HepG2 (cell line): Measurements from ENCODE around the gene TLCD1. TPM values are rescaled to one million over a fixed set of nuclear protein-coding genes. Genes with fewer than 3 reads are reported as not detected.
A peak's percentile ranks its signal among the peaks of the same experiment; 100 is the strongest.

Experiments
- ISL2 ChIP-seq: sonication (generic); formaldehyde crosslinking; IDR thresholded peaks from 2 replicates; pipeline ENCODE4 v1.5.0; 2020; ENCODE audit warnings: missing genetic modification reagents
- KAT8 ChIP-seq: IDR thresholded peaks from 2 replicates; pipeline ENCODE4 v1.6.1; 2016; ENCODE audit warnings: missing genetic modification reagents, missing compliant biosample characterization
- KMT2B ChIP-seq: IDR thresholded peaks from 2 replicates; pipeline ENCODE4 v1.6.1; 2016; ENCODE audit warnings: missing genetic modification reagents, missing compliant biosample characterization
- RFXAP ChIP-seq: sonication (generic); formaldehyde crosslinking; IDR thresholded peaks from 2 replicates; pipeline ENCODE4 v1.4.0; 2020; ENCODE audit warnings: missing genetic modification reagents, borderline replicate concordance
- ZBTB38 ChIP-seq: sonication (generic); formaldehyde crosslinking; IDR thresholded peaks from 2 replicates; pipeline ENCODE4 v1.5.1; 2020; ENCODE audit warnings: mild to moderate bottlenecking, missing genetic modification reagents
- ZNF143 ChIP-seq: sonication (generic); formaldehyde crosslinking; IDR thresholded peaks from 2 replicates; pipeline ENCODE4 v1.4.0; 2020; ENCODE audit warnings: missing genetic modification reagents
- ZNF775 ChIP-seq: sonication (generic); formaldehyde crosslinking; IDR thresholded peaks from 2 replicates; pipeline ENCODE4 v1.4.0; 2020; ENCODE audit warnings: missing genetic modification reagents, mild to moderate bottlenecking, moderate library complexity, borderline replicate concordance
- ZSCAN29 ChIP-seq: sonication (generic); formaldehyde crosslinking; conservative IDR thresholded peaks from 2 replicates; pipeline ENCODE4 v1.4.0; 2020; ENCODE audit warnings: mild to moderate bottlenecking, missing genetic modification reagents
- polyA plus RNA-seq, 8 experiments: library from polyadenylated mRNA; depleted of rRNA in 3 of 8; stranded (reverse) in 7 of 8; unstranded in 1 of 8; fragments of >200 nt; fragmentation: Illumina TruSeq in 4 of 8; extraction: Trizol in 4 of 8; gene quantifications; 2 replicates each; pipeline versions ENCODE4 v1.2.1 to v1.2.3, GENCODE V29; 2011 to 2016; ENCODE audit warnings: low read depth in 4 of 8, missing spikeins in 1 of 8, mixed read lengths in 1 of 8; ENCODE audit not compliant: insufficient read depth in 1 of 8
- total RNA-seq, 5 experiments: library from RNA; depleted of rRNA; stranded (reverse); fragments of >200 nt; fragmentation: Illumina TruSeq; extraction: Trizol; gene quantifications; 2 replicates each; pipeline ENCODE4 v1.2.3, GENCODE V29; 2016; ENCODE audit warnings: low read depth in 1 of 5
- TF ChIP-seq, protein P1 (sequence below): sonication (generic); formaldehyde crosslinking; IDR thresholded peaks from 2 replicates; pipeline ENCODE4 v1.5.1; 2020; ENCODE audit warnings: missing genetic modification reagents, mild to moderate bottlenecking, borderline replicate concordance
- TF ChIP-seq, protein P2 (sequence below): sonication (generic); formaldehyde crosslinking; IDR thresholded peaks from 2 replicates; pipeline ENCODE4 v1.9.0; 2021; ENCODE audit warnings: missing genetic modification reagents, mild to moderate bottlenecking, borderline replicate concordance
- TF ChIP-seq, protein P3 (sequence below): IDR thresholded peaks from 2 replicates; pipeline ENCODE4 v1.6.1; 2016; ENCODE audit warnings: low read depth, borderline replicate concordance
- TF ChIP-seq, protein P4 (sequence below): sonication (generic); formaldehyde crosslinking; IDR thresholded peaks from 2 replicates; pipeline ENCODE4 v1.4.0; 2020; ENCODE audit warnings: low read depth, missing genetic modification reagents
- TF ChIP-seq, protein P5 (sequence below): sonication (generic); formaldehyde crosslinking; IDR thresholded peaks from 2 replicates; pipeline ENCODE4 v1.4.0; 2020; ENCODE audit warnings: missing genetic modification reagents
- TF ChIP-seq, protein P6 (sequence below): sonication (generic); formaldehyde crosslinking; IDR thresholded peaks from 2 replicates; pipeline ENCODE4 v1.4.0; 2020; ENCODE audit warnings: mild to moderate bottlenecking, missing genetic modification reagents
- TF ChIP-seq, protein P7 (sequence below): IDR thresholded peaks from 2 replicates; pipeline ENCODE4 v1.6.1; 2016; ENCODE audit warnings: missing genetic modification reagents, missing compliant biosample characterization

Gene TLCD1
- total and polyA plus RNA-seq, 2 of the 13 experiments (the other 11 are each of a cell fraction or from before 2014, with no cell fraction given), result 14.9 to 19.6 TPM

DNA sequence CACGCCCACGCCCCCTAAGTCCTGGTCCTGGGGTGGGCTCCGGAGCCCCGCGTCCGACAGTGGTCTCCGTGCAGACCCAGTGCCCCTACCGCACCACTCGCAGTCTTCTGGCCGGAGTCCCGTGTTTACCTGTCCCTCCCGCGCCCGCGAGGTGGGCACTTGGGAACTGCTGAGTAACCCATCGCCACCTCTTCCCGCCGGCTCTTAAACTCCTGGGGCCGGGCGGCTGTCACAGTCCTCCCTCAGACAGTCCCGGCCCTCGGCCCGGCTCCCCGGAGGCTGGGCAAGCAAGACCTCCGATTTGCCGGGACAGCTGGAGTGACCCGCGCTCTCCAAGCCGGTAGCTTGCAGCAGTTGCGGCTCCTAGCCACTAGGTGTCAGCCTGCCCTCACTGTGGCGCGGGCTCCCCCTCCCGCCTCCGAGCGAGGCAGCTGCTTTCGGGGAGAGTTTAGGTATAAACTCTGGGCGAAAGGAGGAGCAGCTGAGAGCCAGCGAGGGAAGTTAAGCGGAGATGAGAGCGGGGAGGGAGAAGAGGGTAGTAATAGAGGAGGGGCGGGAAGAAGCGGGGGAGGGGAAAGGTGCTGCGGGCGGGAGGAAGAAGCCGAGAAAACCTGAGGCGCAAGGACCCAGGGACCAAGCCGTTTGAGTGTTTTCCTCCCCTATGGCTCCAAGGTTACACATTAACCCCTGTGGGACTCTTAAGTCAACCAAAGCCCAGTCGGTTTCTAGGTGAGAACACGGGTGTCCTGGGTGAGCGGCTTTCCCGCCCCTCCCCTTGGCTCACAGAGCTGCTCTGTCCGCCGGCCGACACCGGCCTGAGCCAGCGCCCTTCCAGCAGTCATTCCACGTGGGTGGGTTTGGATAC is 826 bp upstream of the TLCD1 start (continued):
- TF ChIP-seq, protein P1, sequence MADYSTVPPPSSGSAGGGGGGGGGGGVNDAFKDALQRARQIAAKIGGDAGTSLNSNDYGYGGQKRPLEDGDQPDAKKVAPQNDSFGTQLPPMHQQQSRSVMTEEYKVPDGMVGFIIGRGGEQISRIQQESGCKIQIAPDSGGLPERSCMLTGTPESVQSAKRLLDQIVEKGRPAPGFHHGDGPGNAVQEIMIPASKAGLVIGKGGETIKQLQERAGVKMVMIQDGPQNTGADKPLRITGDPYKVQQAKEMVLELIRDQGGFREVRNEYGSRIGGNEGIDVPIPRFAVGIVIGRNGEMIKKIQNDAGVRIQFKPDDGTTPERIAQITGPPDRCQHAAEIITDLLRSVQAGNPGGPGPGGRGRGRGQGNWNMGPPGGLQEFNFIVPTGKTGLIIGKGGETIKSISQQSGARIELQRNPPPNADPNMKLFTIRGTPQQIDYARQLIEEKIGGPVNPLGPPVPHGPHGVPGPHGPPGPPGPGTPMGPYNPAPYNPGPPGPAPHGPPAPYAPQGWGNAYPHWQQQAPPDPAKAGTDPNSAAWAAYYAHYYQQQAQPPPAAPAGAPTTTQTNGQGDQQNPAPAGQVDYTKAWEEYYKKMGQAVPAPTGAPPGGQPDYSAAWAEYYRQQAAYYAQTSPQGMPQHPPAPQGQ, result no peak
- peak; percentile 57 for TF ChIP-seq KMT2B (CRISPR knock-in tag)
- peak; percentile 12; the same call in 1 of the 2 replicates for TF ChIP-seq RFXAP (CRISPR knock-in tag)
- TF ChIP-seq, protein P2, sequence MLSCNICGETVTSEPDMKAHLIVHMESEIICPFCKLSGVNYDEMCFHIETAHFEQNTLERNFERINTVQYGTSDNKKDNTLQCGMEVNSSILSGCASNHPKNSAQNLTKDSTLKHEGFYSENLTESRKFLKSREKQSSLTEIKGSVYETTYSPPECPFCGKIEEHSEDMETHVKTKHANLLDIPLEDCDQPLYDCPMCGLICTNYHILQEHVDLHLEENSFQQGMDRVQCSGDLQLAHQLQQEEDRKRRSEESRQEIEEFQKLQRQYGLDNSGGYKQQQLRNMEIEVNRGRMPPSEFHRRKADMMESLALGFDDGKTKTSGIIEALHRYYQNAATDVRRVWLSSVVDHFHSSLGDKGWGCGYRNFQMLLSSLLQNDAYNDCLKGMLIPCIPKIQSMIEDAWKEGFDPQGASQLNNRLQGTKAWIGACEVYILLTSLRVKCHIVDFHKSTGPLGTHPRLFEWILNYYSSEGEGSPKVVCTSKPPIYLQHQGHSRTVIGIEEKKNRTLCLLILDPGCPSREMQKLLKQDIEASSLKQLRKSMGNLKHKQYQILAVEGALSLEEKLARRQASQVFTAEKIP (CRISPR knock-in tag), result no peak
- TF ChIP-seq, protein P3, sequence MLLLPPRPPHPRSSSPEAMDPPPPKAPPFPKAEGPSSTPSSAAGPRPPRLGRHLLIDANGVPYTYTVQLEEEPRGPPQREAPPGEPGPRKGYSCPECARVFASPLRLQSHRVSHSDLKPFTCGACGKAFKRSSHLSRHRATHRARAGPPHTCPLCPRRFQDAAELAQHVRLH, result peak; percentile 67; the same call in 1 of the 2 replicates
- peak; percentile 80; the same call in 1 of the 2 replicates for TF ChIP-seq ZNF775
- TF ChIP-seq, protein P4, sequence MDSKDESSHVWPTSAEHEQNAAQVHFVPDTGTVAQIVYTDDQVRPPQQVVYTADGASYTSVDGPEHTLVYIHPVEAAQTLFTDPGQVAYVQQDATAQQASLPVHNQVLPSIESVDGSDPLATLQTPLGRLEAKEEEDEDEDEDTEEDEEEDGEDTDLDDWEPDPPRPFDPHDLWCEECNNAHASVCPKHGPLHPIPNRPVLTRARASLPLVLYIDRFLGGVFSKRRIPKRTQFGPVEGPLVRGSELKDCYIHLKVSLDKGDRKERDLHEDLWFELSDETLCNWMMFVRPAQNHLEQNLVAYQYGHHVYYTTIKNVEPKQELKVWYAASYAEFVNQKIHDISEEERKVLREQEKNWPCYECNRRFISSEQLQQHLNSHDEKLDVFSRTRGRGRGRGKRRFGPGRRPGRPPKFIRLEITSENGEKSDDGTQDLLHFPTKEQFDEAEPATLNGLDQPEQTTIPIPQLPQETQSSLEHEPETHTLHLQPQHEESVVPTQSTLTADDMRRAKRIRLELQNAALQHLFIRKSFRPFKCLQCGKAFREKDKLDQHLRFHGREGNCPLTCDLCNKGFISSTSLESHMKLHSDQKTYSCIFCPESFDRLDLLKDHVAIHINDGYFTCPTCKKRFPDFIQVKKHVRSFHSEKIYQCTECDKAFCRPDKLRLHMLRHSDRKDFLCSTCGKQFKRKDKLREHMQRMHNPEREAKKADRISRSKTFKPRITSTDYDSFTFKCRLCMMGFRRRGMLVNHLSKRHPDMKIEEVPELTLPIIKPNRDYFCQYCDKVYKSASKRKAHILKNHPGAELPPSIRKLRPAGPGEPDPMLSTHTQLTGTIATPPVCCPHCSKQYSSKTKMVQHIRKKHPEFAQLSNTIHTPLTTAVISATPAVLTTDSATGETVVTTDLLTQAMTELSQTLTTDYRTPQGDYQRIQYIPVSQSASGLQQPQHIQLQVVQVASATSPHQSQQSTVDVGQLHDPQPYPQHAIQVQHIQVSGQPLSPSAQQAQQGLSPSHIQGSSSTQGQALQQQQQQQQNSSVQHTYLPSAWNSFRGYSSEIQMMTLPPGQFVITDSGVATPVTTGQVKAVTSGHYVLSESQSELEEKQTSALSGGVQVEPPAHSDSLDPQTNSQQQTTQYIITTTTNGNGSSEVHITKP (CRISPR knock-in tag), result peak; percentile 61; the same call in 1 of the 2 replicates
- peak; percentile 91; the same call in 1 of the 2 replicates for TF ChIP-seq ZSCAN29
- peak; percentile 20; the same call in 1 of the 2 replicates for TF ChIP-seq ISL2 (CRISPR knock-in tag)
- peak; percentile 63; the same call in 1 of the 2 replicates for TF ChIP-seq ZBTB38 (CRISPR knock-in tag)
- TF ChIP-seq, protein P5, sequence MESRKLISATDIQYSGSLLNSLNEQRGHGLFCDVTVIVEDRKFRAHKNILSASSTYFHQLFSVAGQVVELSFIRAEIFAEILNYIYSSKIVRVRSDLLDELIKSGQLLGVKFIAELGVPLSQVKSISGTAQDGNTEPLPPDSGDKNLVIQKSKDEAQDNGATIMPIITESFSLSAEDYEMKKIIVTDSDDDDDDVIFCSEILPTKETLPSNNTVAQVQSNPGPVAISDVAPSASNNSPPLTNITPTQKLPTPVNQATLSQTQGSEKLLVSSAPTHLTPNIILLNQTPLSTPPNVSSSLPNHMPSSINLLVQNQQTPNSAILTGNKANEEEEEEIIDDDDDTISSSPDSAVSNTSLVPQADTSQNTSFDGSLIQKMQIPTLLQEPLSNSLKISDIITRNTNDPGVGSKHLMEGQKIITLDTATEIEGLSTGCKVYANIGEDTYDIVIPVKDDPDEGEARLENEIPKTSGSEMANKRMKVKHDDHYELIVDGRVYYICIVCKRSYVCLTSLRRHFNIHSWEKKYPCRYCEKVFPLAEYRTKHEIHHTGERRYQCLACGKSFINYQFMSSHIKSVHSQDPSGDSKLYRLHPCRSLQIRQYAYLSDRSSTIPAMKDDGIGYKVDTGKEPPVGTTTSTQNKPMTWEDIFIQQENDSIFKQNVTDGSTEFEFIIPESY (CRISPR knock-in tag), result peak; percentile 43; the same call in 1 of the 2 replicates
- TF ChIP-seq, protein P6, sequence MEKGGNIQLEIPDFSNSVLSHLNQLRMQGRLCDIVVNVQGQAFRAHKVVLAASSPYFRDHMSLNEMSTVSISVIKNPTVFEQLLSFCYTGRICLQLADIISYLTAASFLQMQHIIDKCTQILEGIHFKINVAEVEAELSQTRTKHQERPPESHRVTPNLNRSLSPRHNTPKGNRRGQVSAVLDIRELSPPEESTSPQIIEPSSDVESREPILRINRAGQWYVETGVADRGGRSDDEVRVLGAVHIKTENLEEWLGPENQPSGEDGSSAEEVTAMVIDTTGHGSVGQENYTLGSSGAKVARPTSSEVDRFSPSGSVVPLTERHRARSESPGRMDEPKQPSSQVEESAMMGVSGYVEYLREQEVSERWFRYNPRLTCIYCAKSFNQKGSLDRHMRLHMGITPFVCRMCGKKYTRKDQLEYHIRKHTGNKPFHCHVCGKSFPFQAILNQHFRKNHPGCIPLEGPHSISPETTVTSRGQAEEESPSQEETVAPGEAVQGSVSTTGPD (CRISPR knock-in tag), result no peak
- TF ChIP-seq, protein P7, sequence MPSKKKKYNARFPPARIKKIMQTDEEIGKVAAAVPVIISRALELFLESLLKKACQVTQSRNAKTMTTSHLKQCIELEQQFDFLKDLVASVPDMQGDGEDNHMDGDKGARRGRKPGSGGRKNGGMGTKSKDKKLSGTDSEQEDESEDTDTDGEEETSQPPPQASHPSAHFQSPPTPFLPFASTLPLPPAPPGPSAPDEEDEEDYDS, result peak; percentile 86
- peak; percentile 54 for TF ChIP-seq KAT8
- peak; percentile 21; the same call in 1 of the 2 replicates for TF ChIP-seq ZNF143 (CRISPR knock-in tag)
